ENCODE measurements around the gene ZNRF2.

GRCh38 chr7:30278849-30279652, 5.3 kb upstream of the ZNRF2 start:
- TF ChIP-seq POLR2A (IDR thresholded peaks at IDR 0.05) (no peak), CTCF (IDR thresholded peaks at IDR 0.05) (no peak)

Data from esophagus squamous epithelium (tissue), 4 donors.